Right lobe of liver (tissue), 6 donors: ENCODE results near the gene SEMA3C. TPM values are rescaled to one million over a fixed set of nuclear protein-coding genes. Genes with fewer than 3 reads are reported as not detected.

Source experiments
- ATAC-seq, 4 donors: fragments of 200-7000 bp; cut with Tn5 transposase; one replicate each; pipeline ENCODE4 v1.9.1; 2020; ENCODE audit warnings: mild to moderate bottlenecking in 4 of 4, moderate library complexity in 4 of 4
- DNase-seq, 3 donors: peaks; one replicate each; pipeline ENCODE4 v3.0.0-alpha.2; 2020
- H3K27ac ChIP-seq, 3 donors: fragments of 200-600 bp; one replicate each; pipeline ENCODE4 v1.8.0; 2022
- H3K27me3 ChIP-seq, 2 donors: fragments of 200-600 bp; one replicate each; pipeline ENCODE4 v1.8.0; 2022
- H3K36me3 ChIP-seq, 4 donors: fragments of 200-600 bp; sonication (generic) in 1 of 4; one replicate each; pipeline versions ENCODE4 v1.5.1 to v1.8.0; 2017 to 2022; ENCODE audit warnings: control low read depth in 1 of 4
- H3K4me1 ChIP-seq, 4 donors: fragments of 200-600 bp; sonication (generic) in 1 of 4; one replicate each; pipeline versions ENCODE4 v1.5.1 to v1.8.0; 2017 to 2022; ENCODE audit warnings: control low read depth in 1 of 4
- H3K4me3 ChIP-seq, 3 donors: fragments of 200-600 bp; one replicate each; pipeline ENCODE4 v1.8.0; 2022
- H3K9me3 ChIP-seq, 4 donors: fragments of 200-600 bp; sonication (generic) in 1 of 4; one replicate each; pipeline versions ENCODE4 v1.5.1 to v1.8.0; 2017 to 2022; ENCODE audit warnings: control low read depth in 1 of 4
- CTCF ChIP-seq, 4 donors: fragments of 200-600 bp in 3 of 4; fragments of 450-650 bp in 1 of 4; IDR thresholded peaks; one replicate each; pipeline versions ENCODE4 v1.5.1 to v1.8.0; 2016 to 2022; ENCODE audit warnings: antibody characterized with exemption in 4 of 4, mild to moderate bottlenecking in 2 of 4
- POLR2A ChIP-seq: fragments of 450-650 bp; IDR thresholded peaks from one replicate; pipeline ENCODE4 v1.6.1; 2017; ENCODE audit warnings: antibody characterized with exemption, mild to moderate bottlenecking
- WGBS: methylation state at CpG from one replicate; pipeline ENCODE4 v1.1.6; 2018; ENCODE audit warnings: low coverage, low lambda C conversion rate; ENCODE audit not compliant: insufficient coverage; ENCODE audit errors: missing lambda C conversion rate; 5-methylcytosine and 5-hydroxymethylcytosine counted together
- intact Hi-C, 2 donors: fragments of 100-400 bp; cut with DNase I; formaldehyde crosslinking; loops; one replicate each; pipeline versions ENCODE4 v1.11.2 to v1.14.1; 2022
- total RNA-seq, 6 experiments: library from RNA; depleted of rRNA in 2 of 6; stranded (reverse); fragments of >200 nt in 2 of 6; fragmentation: NEBNext Ultra II Directional in 3 of 6; extraction: Animal tissue kit (Norgen Biotek cat#: 25700) in 3 of 6; gene quantifications; one replicate each; pipeline versions ENCODE4 v1.1.0 to v1.2.4, GENCODE V29; 2016 to 2023
- donor health status: DM: no; HTN: yes; CAD: no.
- donor health status: DM: no; HTN: no; CAD: no.
- donor health status: DM: no; HTN: no; CAD: no.
- donor health status: DM: no; HTN: yes; CAD: no.
- donor health status: DM: no; HTN: yes; CAD: no.

SEMA3C gene
- total RNA-seq, 6 experiments from 2014 or later, result 0.23 to 1.3 (median 0.53) TPM

- DNase-seq (no peak), ATAC-seq (no peak)
- Histone ChIP-seq H3K27me3 (no peaks in the 10 kb centered on the region), H3K36me3 (no peaks in the 10 kb centered on the region), H3K9me3 (no peaks in the 10 kb centered on the region), H3K4me3 (no peak overlapping the region), H3K27ac (no peak overlapping the region), H3K4me1 (no peaks in the 10 kb centered on the region)
- 69% methylated on average over 1 of the region's 1 CpG for WGBS
- intact Hi-C loops, result no loop called here
- TF ChIP-seq CTCF (IDR thresholded peaks at IDR 0.05) (no peak), POLR2A (no peak)
Observed at GRCh38 chr7:80768756-80769155, 150.1 kb downstream of the SEMA3C start.

- H3K27ac ChIP-seq, result no peak overlapping the region
- H3K4me3 ChIP-seq, result no peak overlapping the region
- intact Hi-C loops, result no loop called here
- no peaks in the 10 kb centered on the region for H3K27me3 ChIP-seq
- no peak for DNase-seq
- no peaks in the 10 kb centered on the region for H3K36me3 ChIP-seq
- H3K9me3 ChIP-seq, result no peaks in the 10 kb centered on the region
- TF ChIP-seq CTCF (IDR thresholded peaks at IDR 0.05) (no peak), POLR2A (no peak)
- ATAC-seq, result no peak
- H3K4me1 ChIP-seq, result no peaks in the 10 kb centered on the region
- WGBS, result 20% methylated on average over 1 of the region's 1 CpG
Observed at GRCh38 chr7:80767654-80768053, 151.2 kb downstream of the SEMA3C start.

- intact Hi-C loops, result no loop called here
- Histone ChIP-seq H3K4me3 (no peak overlapping the region), H3K4me1 (no peaks in the 10 kb centered on the region), H3K9me3 (no peaks in the 10 kb centered on the region), H3K27ac (no peak overlapping the region), H3K36me3 (no peaks in the 10 kb centered on the region), H3K27me3 (no peaks in the 10 kb centered on the region)
- DNase-seq (no peak), ATAC-seq (no peak)
- WGBS, result 59% methylated on average over 5 of the region's 5 CpGs
- no peak for TF ChIP-seq POLR2A
- TF ChIP-seq CTCF (IDR thresholded peaks at IDR 0.05), result no peak
Observed at GRCh38 chr7:80766724-80767123, 152.1 kb downstream of the SEMA3C start.

- TF ChIP-seq POLR2A, result no peak
- TF ChIP-seq CTCF (IDR thresholded peaks at IDR 0.05), result no peak
- Histone ChIP-seq H3K4me1 (no peaks in the 10 kb centered on the region), H3K9me3 (no peaks in the 10 kb centered on the region), H3K27ac (no peak overlapping the region), H3K27me3 (no peaks in the 10 kb centered on the region), H3K36me3 (no peaks in the 10 kb centered on the region), H3K4me3 (no peak overlapping the region)
- intact Hi-C loops, result no loop called here
- DNase-seq, result no peak
- WGBS, result 37% methylated on average over 2 of the region's 2 CpGs
- no peak for ATAC-seq
Observed at GRCh38 chr7:80764132-80764531, 154.7 kb downstream of the SEMA3C start.

GRCh38 chr7:80763704-80764103, 155.1 kb downstream of the SEMA3C start:
- Histone ChIP-seq H3K36me3 (no peaks in the 10 kb centered on the region), H3K27me3 (no peaks in the 10 kb centered on the region), H3K27ac (no peak overlapping the region), H3K4me3 (no peak overlapping the region), H3K9me3 (no peaks in the 10 kb centered on the region), H3K4me1 (no peaks in the 10 kb centered on the region)
- 38% methylated on average over 4 of the region's 4 CpGs for whole genome bisulfite sequencing
- intact Hi-C loops, result no loop called here
- ATAC-seq (no peak), DNase-seq (no peak)
- TF ChIP-seq POLR2A (no peak), CTCF (IDR thresholded peaks at IDR 0.05) (no peak)
